Measurements from ENCODE around the gene TFCP2L1. TPM values are rescaled to one million over a fixed set of nuclear protein-coding genes. Genes with fewer than 3 reads are reported as not detected.

TFCP2L1 gene
- total and polyA plus RNA-seq, 2 experiments from 2014 or later, result 0.94 to 6.4 TPM

DNA sequence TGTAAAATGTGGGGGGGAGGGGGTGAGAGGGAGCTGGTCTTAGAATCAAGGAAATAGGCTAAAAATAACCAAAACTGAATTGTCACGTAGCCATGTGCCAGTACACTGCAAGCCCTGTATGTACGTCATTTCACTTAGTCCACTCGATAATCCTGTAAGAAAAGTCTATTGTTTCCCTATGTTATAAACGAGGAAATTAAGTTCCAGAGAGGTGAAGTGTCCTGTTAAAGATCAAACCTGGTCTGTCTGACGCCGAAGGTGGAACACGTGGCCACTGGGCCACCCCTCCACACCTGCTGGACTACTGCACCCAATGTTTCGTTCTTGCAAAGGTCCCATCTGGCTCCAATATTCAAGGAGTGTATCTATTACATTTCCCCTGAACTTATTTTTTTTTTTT lies 29.6 kb downstream of the TFCP2L1 start (continued):
- TF ChIP-seq, protein P1, sequence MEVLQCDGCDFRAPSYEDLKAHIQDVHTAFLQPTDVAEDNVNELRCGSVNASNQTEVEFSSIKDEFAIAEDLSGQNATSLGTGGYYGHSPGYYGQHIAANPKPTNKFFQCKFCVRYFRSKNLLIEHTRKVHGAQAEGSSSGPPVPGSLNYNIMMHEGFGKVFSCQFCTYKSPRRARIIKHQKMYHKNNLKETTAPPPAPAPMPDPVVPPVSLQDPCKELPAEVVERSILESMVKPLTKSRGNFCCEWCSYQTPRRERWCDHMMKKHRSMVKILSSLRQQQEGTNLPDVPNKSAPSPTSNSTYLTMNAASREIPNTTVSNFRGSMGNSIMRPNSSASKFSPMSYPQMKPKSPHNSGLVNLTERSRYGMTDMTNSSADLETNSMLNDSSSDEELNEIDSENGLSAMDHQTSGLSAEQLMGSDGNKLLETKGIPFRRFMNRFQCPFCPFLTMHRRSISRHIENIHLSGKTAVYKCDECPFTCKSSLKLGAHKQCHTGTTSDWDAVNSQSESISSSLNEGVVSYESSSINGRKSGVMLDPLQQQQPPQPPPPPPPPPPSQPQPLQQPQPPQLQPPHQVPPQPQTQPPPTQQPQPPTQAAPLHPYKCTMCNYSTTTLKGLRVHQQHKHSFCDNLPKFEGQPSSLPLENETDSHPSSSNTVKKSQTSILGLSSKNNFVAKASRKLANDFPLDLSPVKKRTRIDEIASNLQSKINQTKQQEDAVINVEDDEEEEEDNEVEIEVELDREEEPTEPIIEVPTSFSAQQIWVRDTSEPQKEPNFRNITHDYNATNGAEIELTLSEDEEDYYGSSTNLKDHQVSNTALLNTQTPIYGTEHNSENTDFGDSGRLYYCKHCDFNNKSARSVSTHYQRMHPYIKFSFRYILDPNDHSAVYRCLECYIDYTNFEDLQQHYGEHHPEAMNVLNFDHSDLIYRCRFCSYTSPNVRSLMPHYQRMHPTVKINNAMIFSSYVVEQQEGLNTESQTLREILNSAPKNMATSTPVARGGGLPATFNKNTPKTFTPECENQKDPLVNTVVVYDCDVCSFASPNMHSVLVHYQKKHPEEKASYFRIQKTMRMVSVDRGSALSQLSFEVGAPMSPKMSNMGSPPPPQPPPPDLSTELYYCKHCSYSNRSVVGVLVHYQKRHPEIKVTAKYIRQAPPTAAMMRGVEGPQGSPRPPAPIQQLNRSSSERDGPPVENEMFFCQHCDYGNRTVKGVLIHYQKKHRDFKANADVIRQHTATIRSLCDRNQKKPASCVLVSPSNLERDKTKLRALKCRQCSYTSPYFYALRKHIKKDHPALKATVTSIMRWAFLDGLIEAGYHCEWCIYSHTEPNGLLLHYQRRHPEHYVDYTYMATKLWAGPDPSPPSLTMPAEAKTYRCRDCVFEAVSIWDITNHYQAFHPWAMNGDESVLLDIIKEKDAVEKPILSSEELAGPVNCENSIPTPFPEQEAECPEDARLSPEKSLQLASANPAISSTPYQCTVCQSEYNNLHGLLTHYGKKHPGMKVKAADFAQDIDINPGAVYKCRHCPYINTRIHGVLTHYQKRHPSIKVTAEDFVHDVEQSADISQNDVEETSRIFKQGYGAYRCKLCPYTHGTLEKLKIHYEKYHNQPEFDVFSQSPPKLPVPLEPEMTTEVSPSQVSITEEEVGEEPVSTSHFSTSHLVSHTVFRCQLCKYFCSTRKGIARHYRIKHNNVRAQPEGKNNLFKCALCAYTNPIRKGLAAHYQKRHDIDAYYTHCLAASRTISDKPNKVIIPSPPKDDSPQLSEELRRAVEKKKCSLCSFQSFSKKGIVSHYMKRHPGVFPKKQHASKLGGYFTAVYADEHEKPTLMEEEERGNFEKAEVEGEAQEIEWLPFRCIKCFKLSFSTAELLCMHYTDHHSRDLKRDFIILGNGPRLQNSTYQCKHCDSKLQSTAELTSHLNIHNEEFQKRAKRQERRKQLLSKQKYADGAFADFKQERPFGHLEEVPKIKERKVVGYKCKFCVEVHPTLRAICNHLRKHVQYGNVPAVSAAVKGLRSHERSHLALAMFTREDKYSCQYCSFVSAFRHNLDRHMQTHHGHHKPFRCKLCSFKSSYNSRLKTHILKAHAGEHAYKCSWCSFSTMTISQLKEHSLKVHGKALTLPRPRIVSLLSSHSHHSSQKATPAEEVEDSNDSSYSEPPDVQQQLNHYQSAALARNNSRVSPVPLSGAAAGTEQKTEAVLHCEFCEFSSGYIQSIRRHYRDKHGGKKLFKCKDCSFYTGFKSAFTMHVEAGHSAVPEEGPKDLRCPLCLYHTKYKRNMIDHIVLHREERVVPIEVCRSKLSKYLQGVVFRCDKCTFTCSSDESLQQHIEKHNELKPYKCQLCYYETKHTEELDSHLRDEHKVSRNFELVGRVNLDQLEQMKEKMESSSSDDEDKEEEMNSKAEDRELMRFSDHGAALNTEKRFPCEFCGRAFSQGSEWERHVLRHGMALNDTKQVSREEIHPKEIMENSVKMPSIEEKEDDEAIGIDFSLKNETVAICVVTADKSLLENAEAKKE (CRISPR knock-in tag; IDR thresholded peaks at IDR 0.05), result no peak
- TF ChIP-seq NANOG (IDR thresholded peaks at IDR 0.05; ENCODE audit: borderline replicate concordance) (no peak), STAT1 (IDR thresholded peaks at IDR 0.05; ENCODE audit: unreplicated experiment) (no peak), JUNB (IDR thresholded peaks at IDR 0.05; ENCODE audit: unreplicated experiment) (no peak), EZH2phosphoT487 (IDR thresholded peaks at IDR 0.05; ENCODE audit: unreplicated experiment) (no peak)

DNA sequence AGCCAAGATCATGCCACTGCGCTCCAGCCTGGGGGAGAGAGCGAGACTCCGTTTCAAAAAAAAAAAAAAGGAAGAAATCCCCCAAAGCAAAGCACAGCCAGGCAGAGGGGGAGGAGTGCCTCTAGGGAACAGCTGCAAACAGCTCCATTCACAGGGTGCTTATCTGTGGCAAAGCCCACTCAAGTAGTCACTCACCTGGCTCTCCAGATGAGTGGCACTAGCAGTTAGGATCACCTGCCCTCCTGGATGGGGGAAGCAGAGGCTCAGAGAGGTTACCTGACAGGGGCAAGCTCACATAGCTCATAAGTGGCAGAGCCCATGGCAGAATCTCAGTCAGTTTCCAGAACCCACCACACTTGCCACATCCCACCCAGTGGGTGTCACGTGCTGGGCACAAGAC lies 30.3 kb downstream of the TFCP2L1 start:
- Histone ChIP-seq H3K27ac (ENCODE audit: low read depth) (no peak overlapping the region), H3F3A (replicated peaks; ENCODE audit: low read depth) (no peaks in the 10 kb centered on the region), H3K36me3 (ENCODE audit: insufficient read depth) (no peaks in the 10 kb centered on the region), H3K4me1 (ENCODE audit: insufficient read depth) (no peaks in the 10 kb centered on the region), H3K79me2 (replicated peaks; ENCODE audit: insufficient read depth) (no peaks in the 10 kb centered on the region), H3K9me2 (ENCODE audit: insufficient read depth) (no peaks in the 10 kb centered on the region), H3K4me3 (no peak overlapping the region), H3K4me2 (no peak overlapping the region), H3K27me3 (ENCODE audit: insufficient read depth) (no peaks in the 10 kb centered on the region), H2AFZ (no peak overlapping the region), H4K20me1 (replicated peaks; ENCODE audit: insufficient read depth) (no peaks in the 10 kb centered on the region)
- H3K27me3 Mint-ChIP-seq (ENCODE audit: insufficient read depth, low read depth, poor library complexity), result peaks cover 2% of the 10 kb centered on the region
- peaks cover 7% of the 10 kb centered on the region for H3K4me1 Mint-ChIP-seq
- ATAC-seq (no peak), DNase-seq (ENCODE audit: low spot score) (no peak)
- H3K27ac Mint-ChIP-seq, result no peak overlapping the region
- H3K4me3 Mint-ChIP-seq, result no peak overlapping the region
- no peaks in the 10 kb centered on the region for H3K9me3 Mint-ChIP-seq
- H3K36me3 Mint-ChIP-seq (ENCODE audit: low read depth), result no peaks in the 10 kb centered on the region
- TF ChIP-seq, protein P1 (CRISPR knock-in tag; IDR thresholded peaks at IDR 0.05), result no peak
- TF ChIP-seq NANOG (IDR thresholded peaks at IDR 0.05; ENCODE audit: borderline replicate concordance), result no peak
- no peak for TF ChIP-seq CREB1 (CRISPR knock-in tag; IDR thresholded peaks at IDR 0.05; ENCODE audit: low read depth)
- no peak for TF ChIP-seq JUNB (IDR thresholded peaks at IDR 0.05; ENCODE audit: unreplicated experiment)
- no peak for TF ChIP-seq EZH2 (IDR thresholded peaks at IDR 0.05; ENCODE audit: low read depth, unreplicated experiment)
- TF ChIP-seq, protein P2, sequence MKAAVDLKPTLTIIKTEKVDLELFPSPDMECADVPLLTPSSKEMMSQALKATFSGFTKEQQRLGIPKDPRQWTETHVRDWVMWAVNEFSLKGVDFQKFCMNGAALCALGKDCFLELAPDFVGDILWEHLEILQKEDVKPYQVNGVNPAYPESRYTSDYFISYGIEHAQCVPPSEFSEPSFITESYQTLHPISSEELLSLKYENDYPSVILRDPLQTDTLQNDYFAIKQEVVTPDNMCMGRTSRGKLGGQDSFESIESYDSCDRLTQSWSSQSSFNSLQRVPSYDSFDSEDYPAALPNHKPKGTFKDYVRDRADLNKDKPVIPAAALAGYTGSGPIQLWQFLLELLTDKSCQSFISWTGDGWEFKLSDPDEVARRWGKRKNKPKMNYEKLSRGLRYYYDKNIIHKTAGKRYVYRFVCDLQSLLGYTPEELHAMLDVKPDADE (IDR thresholded peaks at IDR 0.05), result no peak
- TF ChIP-seq STAT1 (IDR thresholded peaks at IDR 0.05; ENCODE audit: unreplicated experiment), result no peak
- no peak for TF ChIP-seq EZH2phosphoT487 (IDR thresholded peaks at IDR 0.05; ENCODE audit: unreplicated experiment)
- no peak for TF ChIP-seq ZNF331 (CRISPR knock-in tag; IDR thresholded peaks at IDR 0.05; ENCODE audit: low read depth)

All from GM23338 (cell line).